Panc1 (cell line): ENCODE measurements around the gene CPXM1. TPM values are rescaled to one million over a fixed set of nuclear protein-coding genes. Genes with fewer than 3 reads are reported as not detected.

Experiments
- ATAC-seq: fragments of 200-7000 bp; cut with Tn5 transposase; 2 replicates; pipeline ENCODE4 v1.9.1; 2020; ENCODE audit warnings: mild to moderate bottlenecking, moderate library complexity
- BruUV-seq: library from RNA; stranded (reverse); fragments of 400-500 nt; replicated peaks from 2 replicates; lab custom pipeline; 2021; lab: Mats Ljungman, UMichigan
- CTCF ChIA-PET: fragments of 300-600 bp; sonication (Branson Sonifier 250); formaldehyde crosslinking; loops from one replicate; lab custom pipeline; 2022; ENCODE audit warnings: antibody characterized with exemption; lab: Charles Lee
- POLR2A ChIA-PET: fragments of 300-600 bp; sonication (Branson Sonifier 250); formaldehyde crosslinking; loops from one replicate; lab custom pipeline; 2022; ENCODE audit warnings: antibody characterized with exemption; lab: Charles Lee
- DNase-seq: peaks from one replicate; pipeline ENCODE4 v3.0.0-alpha.2; 2010; ENCODE audit warnings: low read depth, low spot score
- H3K27ac ChIP-seq: 2 replicates; pipeline ENCODE4 v1.5.1; 2011; ENCODE audit warnings: mild to moderate bottlenecking, low read length, inconsistent platforms
- H3K27me3 ChIP-seq: fragments of 200-500 bp; sonication (Bioruptor generic); 2 replicates; pipeline ENCODE4 v1.6.0; 2014; ENCODE audit warnings: low read length, inconsistent platforms; ENCODE audit not compliant: control insufficient read depth, insufficient read depth
- H3K36me3 ChIP-seq: fragments of 200-500 bp; sonication (Bioruptor generic); 2 replicates; pipeline ENCODE4 v1.5.1; 2014; ENCODE audit warnings: inconsistent platforms, mild to moderate bottlenecking, low read length, moderate library complexity; ENCODE audit not compliant: control insufficient read depth, insufficient read depth
- H3K4me1 ChIP-seq: 2 replicates; pipeline ENCODE4 v1.5.1; 2011; ENCODE audit warnings: inconsistent platforms, mild to moderate bottlenecking, low read length, moderate library complexity; ENCODE audit not compliant: control insufficient read depth, insufficient read depth
- H3K4me3 ChIP-seq, 2 experiments: 2 replicates each; pipeline ENCODE4 v1.5.1; 2011 to 2012; ENCODE audit warnings: low read depth in 2 of 2, low read length in 2 of 2, mild to moderate bottlenecking in 2 of 2, inconsistent platforms in 1 of 2, moderate library complexity in 1 of 2
- H3K9me3 ChIP-seq: fragments of 200-500 bp; sonication (Bioruptor generic); 2 replicates; pipeline ENCODE4 v1.5.1; 2014; ENCODE audit warnings: low read depth, mild to moderate bottlenecking, inconsistent platforms, low read length, moderate library complexity; ENCODE audit not compliant: control insufficient read depth, insufficient read depth
- CTCF ChIP-seq: fragments of 450-650 bp; IDR thresholded peaks from 2 replicates; pipeline ENCODE4 v1.5.1; 2017; ENCODE audit warnings: mild to moderate bottlenecking
- POLR2AphosphoS5 ChIP-seq: IDR thresholded peaks from 2 replicates; pipeline ENCODE4 v1.6.1; 2012; ENCODE audit warnings: mild to moderate bottlenecking, low read depth, low read length, moderate library complexity
- REST ChIP-seq, 2 experiments: IDR thresholded peaks; 2 replicates each; pipeline ENCODE4 v1.6.1; 2011 to 2012; ENCODE audit warnings: low read depth in 2 of 2, control low read depth in 1 of 2, low read length in 1 of 2, mild to moderate bottlenecking in 1 of 2, moderate library complexity in 1 of 2; ENCODE audit not compliant: insufficient read depth in 1 of 2
- SIN3A ChIP-seq: IDR thresholded peaks from 2 replicates; pipeline ENCODE4 v1.6.1; 2012; ENCODE audit warnings: low read depth, mild to moderate bottlenecking, low read length, moderate library complexity, borderline replicate concordance; ENCODE audit not compliant: insufficient read depth
- TCF7L2 ChIP-seq: IDR thresholded peaks from 2 replicates; pipeline ENCODE4 v1.6.1; 2011; ENCODE audit warnings: mild to moderate bottlenecking, low read depth, low read length, inconsistent platforms
- in situ Hi-C: cut with HindIII; loops from 2 replicates; pipeline ENCODE4 v1.10.0; 2016; ENCODE audit warnings: low sequenced_read_pairs, low pct_unique_long_range_greater_than_20kb
- intact Hi-C: fragments of 100-400 bp; cut with micrococcal nuclease; formaldehyde crosslinking; loops from one replicate; pipeline ENCODE4 v1.10.0; 2022; ENCODE audit not compliant: unreplicated experiment
- total RNA-seq: library from RNA; stranded (reverse); gene quantifications from one replicate; pipeline ENCODE4 v1.2.1, GENCODE V29; 2021; ENCODE audit not compliant: unreplicated experiment

The CPXM1 gene
- total RNA-seq, 1 experiment from 2014 or later, result not detected

GRCh38 chr20:2760297-2760951, 40.0 kb downstream of the CPXM1 start:
- CTCF ChIA-PET, result no interaction called here
- H3K27me3 ChIP-seq, result no peaks in the 10 kb centered on the region
- no peaks in the 10 kb centered on the region for H3K9me3 ChIP-seq
- H3K4me1 ChIP-seq, result no peaks in the 10 kb centered on the region
- in situ Hi-C loops, result no loop called here
- no peak overlapping the region for H3K4me3 ChIP-seq
- ATAC-seq, result no peak
- no TSS peak for BruUV-seq
- POLR2A ChIA-PET, result no interaction called here
- DNase-seq, result no peak
- intact Hi-C loops, result no loop called here
- H3K27ac ChIP-seq, result no peak overlapping the region
- no peak for TF ChIP-seq POLR2AphosphoS5
- TF ChIP-seq SIN3A, result no peak
- no peak for TF ChIP-seq TCF7L2
- no peak for TF ChIP-seq REST (IDR thresholded peaks at IDR 0.05; ENCODE audit: insufficient read depth in 1 of 2, low read depth in 2 of 2, low read length in 1 of 2)
- TF ChIP-seq CTCF, result no peak
- no peaks in the 10 kb centered on the region for H3K36me3 ChIP-seq

- ChIA-PET CTCF (no interaction called here), POLR2A (no interaction called here)
- Histone ChIP-seq H3K4me1 (no peaks in the 10 kb centered on the region), H3K27ac (no peak overlapping the region), H3K9me3 (no peaks in the 10 kb centered on the region), H3K36me3 (no peaks in the 10 kb centered on the region), H3K4me3 (no peak overlapping the region), H3K27me3 (no peaks in the 10 kb centered on the region)
- in situ Hi-C loops, result no loop called here
- intact Hi-C loops, result no loop called here
- BruUV-seq, result no TSS peak
- DNase-seq (no peak), ATAC-seq (no peak)
- TF ChIP-seq SIN3A (no peak), REST (IDR thresholded peaks at IDR 0.05; ENCODE audit: insufficient read depth in 1 of 2, low read depth in 2 of 2, low read length in 1 of 2) (no peak), POLR2AphosphoS5 (no peak), TCF7L2 (no peak), CTCF (no peak)
Observed at GRCh38 chr20:2759603-2760296, 40.7 kb downstream of the CPXM1 start.
